Kidney epithelial cell (primary cell): ENCODE data around the gene WDR82. TPM values are rescaled to one million over a fixed set of nuclear protein-coding genes. Genes with fewer than 3 reads are reported as not detected.

Experiments
- DNase-seq: peaks from one replicate; pipeline ENCODE4 v3.0.0-alpha.2; 2010; ENCODE audit warnings: low read depth
- H3K27me3 ChIP-seq: 2 replicates; pipeline ENCODE4 v1.6.0; 2011; ENCODE audit warnings: low read length; ENCODE audit not compliant: control insufficient read depth, insufficient read depth
- H3K36me3 ChIP-seq: 2 replicates; pipeline ENCODE4 v1.5.1; 2011; ENCODE audit warnings: low read length; ENCODE audit not compliant: control insufficient read depth, insufficient read depth
- H3K4me3 ChIP-seq: 2 replicates; pipeline ENCODE4 v1.5.1; 2011; ENCODE audit warnings: low read depth, mild to moderate bottlenecking, control low read depth, low read length
- total RNA-seq: library from RNA; depleted of rRNA; stranded (reverse); fragments of >200 nt; gene quantifications from 2 replicates; pipeline ENCODE4 v1.2.3, GENCODE V29; 2015
- TF ChIP-seq, protein P1 (sequence below): IDR thresholded peaks from 2 replicates; pipeline ENCODE4 v1.5.1; 2011; ENCODE audit warnings: mild to moderate bottlenecking, moderate library complexity, low read length, control low read depth, inconsistent platforms; ENCODE audit not compliant: insufficient read depth, poor library complexity, severe bottlenecking

WDR82 gene
- total RNA-seq, 1 donor from 2014 or later = 49.0 TPM

DNA sequence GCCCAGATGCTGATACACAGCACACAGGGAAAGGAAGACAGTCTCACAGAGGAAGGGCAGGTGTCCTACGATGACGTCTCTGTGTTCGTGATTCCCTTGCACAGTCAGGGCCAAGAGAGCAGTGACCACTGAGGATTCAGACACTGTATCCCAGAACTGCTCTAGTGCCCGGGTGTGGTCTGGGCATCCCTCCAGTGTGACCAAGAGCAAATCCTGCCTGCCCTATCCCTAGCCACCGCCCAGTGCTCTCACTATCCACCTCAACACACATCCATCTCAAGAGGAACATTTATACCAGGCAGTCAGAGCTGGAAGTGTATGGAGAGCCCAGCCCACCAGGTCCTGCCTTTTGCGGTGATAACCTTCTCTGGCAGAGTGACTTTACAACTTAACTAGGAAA is 28.8 kb downstream of the WDR82 start:
- no peak for DNase-seq
- H3K36me3 ChIP-seq = peaks cover 2% of the 10 kb centered on the region
- H3K4me3 ChIP-seq = no peak overlapping the region
- H3K27me3 ChIP-seq = no peaks in the 10 kb centered on the region
- TF ChIP-seq, protein P1, sequence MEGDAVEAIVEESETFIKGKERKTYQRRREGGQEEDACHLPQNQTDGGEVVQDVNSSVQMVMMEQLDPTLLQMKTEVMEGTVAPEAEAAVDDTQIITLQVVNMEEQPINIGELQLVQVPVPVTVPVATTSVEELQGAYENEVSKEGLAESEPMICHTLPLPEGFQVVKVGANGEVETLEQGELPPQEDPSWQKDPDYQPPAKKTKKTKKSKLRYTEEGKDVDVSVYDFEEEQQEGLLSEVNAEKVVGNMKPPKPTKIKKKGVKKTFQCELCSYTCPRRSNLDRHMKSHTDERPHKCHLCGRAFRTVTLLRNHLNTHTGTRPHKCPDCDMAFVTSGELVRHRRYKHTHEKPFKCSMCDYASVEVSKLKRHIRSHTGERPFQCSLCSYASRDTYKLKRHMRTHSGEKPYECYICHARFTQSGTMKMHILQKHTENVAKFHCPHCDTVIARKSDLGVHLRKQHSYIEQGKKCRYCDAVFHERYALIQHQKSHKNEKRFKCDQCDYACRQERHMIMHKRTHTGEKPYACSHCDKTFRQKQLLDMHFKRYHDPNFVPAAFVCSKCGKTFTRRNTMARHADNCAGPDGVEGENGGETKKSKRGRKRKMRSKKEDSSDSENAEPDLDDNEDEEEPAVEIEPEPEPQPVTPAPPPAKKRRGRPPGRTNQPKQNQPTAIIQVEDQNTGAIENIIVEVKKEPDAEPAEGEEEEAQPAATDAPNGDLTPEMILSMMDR = no peak

DNA sequence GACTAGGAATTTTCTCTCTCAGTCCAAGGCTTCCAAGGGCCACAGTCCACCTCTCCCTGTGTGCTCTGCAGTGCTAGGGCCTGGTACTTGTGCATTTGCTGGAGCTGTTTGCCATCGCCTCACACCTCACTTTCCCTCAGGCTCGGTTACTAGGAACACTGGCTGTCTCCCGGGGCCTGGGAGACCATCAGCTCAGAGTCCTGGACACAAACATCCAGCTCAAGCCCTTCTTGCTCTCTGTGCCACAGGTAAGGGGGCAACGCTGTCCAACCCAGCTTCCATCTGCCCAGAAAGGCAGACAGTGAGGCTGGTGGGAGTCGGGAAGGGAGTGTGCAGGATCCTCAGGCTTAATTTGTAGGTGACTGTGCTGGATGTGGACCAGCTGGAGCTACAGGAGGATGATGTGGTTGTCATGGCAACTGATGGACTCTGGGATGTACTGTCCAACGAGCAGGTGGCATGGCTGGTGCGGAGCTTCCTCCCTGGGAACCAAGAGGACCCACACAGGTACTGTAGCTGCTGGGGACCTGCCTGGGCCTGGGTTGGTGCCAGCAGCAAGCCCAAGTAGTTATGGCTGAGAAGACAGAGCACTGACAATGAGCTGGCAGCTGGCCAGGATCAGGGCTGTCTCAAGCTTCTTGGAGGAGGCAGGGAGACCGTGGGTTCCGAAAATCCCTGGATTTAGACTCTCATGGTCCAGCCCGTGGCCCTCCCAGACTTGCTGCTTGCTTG is 29.5 kb downstream of the WDR82 start:
- H3K27me3 ChIP-seq = no peaks in the 10 kb centered on the region
- peaks cover 2% of the 10 kb centered on the region for H3K36me3 ChIP-seq
- no peak for DNase-seq
- TF ChIP-seq, protein P1 = no peak
- no peak overlapping the region for H3K4me3 ChIP-seq

DNA sequence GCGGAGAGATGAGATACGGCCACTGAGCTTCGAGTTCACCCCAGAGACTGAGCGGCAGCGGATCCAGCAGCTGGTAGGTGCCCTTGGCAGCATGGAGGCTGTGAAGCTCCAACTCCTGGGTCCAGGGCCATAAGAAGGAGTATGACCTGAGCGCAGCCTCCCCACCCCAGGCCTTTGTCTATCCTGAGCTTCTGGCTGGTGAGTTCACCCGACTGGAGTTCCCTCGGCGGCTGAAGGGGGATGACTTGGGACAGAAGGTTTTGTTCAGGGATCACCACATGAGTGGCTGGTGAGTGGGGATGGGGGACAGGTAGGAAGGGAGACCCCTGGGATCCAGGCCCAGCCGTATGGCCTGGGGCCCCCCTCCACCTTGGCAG is 30.3 kb downstream of the WDR82 start:
- Histone ChIP-seq H3K4me3 (no peak overlapping the region), H3K36me3 (no peaks in the 10 kb centered on the region), H3K27me3 (no peaks in the 10 kb centered on the region)
- TF ChIP-seq, protein P1 = no peak
- no peak for DNase-seq

DNA sequence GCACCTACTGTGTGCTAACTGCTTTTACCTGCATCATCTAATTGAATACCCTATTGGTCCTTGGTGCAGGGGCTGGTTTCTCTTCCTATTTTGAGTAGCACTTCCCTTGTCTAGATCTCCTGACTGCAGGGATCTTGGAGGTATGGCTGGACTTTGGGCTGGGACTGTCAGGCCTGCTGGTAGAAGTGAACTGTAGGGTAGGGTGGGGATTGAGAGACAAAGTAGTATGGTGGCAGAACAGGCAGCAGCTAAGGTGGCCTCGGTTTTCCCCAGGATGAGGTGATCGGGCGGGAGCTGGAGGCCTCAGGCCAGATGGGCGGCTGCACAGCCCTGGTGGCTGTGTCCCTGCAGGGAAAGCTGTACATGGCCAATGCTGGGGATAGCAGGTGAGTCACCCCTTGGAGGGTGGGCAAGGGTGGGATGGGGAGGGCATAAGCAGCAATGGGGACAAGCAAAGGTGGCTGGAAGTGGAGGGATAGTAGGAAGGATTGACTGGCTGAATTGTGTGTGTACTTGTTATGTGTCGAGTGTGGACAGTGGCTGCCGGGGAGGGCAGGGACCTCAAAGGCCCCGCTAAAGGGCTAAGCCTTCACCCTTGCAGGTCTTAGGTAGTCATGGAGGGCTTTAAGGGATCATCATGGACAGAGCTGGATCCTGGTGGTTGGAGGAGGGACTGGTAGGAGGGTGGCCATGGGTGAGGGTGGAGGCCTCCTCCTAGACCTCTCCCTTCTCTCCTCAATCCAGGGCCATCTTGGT is 30.9 kb downstream of the WDR82 start:
- no peak for DNase-seq
- no peaks in the 10 kb centered on the region for H3K27me3 ChIP-seq
- no peaks in the 10 kb centered on the region for H3K36me3 ChIP-seq
- no peak overlapping the region for H3K4me3 ChIP-seq
- TF ChIP-seq, protein P1 = no peak

DNA sequence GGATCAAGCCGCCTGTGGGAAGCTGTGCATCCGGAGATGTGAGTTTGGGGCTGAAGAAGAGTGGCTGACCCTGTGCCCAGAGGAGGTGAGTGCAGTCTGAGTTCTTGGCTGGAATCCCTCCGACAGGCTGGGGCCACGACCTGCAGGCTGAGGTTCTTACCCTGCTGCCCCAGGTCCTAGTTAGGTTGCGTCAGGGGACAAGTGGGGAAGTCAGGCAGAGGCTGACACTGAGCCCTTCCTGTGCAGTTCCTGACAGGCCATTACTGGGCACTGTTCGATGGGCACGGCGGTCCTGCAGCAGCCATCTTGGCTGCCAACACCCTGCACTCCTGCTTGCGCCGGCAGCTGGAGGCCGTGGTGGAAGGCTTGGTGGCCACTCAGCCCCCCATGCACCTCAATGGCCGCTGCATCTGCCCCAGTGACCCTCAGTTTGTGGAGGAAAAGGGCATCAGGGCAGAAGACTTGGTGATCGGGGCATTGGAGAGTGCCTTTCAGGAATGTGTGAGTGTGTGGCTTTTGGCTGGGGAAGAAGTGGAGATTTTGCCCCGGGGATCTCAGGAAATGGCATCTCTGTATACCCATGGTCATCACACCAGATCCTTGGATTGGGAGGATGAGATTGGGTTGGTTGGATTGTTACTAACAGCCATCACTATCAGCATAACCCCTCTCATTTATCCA is 31.6 kb downstream of the WDR82 start:
- H3K27me3 ChIP-seq = no peaks in the 10 kb centered on the region
- H3K4me3 ChIP-seq = no peak overlapping the region
- H3K36me3 ChIP-seq = no peaks in the 10 kb centered on the region
- TF ChIP-seq, protein P1 = no peak
- no peak for DNase-seq
